NCI-H446 treated with DMSO at 0.1 percent for 48 hours (cell line): ENCODE measurements around the gene ADAMTS17.
"Not testable (repeated sequence)": the region's sequence is repeated elsewhere in the genome, so short reads cannot be mapped to it uniquely, and the experiment has no call there.

Source experiments
- DNase-seq: peaks from one replicate; lab custom pipeline; 2025; lab: John Stamatoyannopoulos, UW

The ADAMTS17 gene

GRCh38 chr15:99980752-99981151 is 361.0 kb downstream of the ADAMTS17 start:
- no peak for DNase-seq

- not testable (repeated sequence) for DNase-seq
Measured at GRCh38 chr15:99979886-99980285, 361.9 kb downstream of the ADAMTS17 start.

- no peak for DNase-seq
Measured at GRCh38 chr15:99979371-99979770, 362.4 kb downstream of the ADAMTS17 start.

- no peak for DNase-seq
Measured at GRCh38 chr15:99978426-99978825, 363.3 kb downstream of the ADAMTS17 start.

GRCh38 chr15:99977929-99978328 is 363.8 kb downstream of the ADAMTS17 start:
- no peak for DNase-seq

- DNase-seq = no peak
Measured at GRCh38 chr15:99976811-99977271, 364.9 kb downstream of the ADAMTS17 start.

GRCh38 chr15:99976000-99976399 is 365.8 kb downstream of the ADAMTS17 start:
- no peak for DNase-seq

- DNase-seq = no peak
Measured at GRCh38 chr15:99974246-99974645, 367.5 kb downstream of the ADAMTS17 start.

GRCh38 chr15:99973351-99973750 is 368.4 kb downstream of the ADAMTS17 start:
- DNase-seq = no peak

GRCh38 chr15:99970891-99971430 is 370.8 kb downstream of the ADAMTS17 start:
- no peak for DNase-seq

- DNase-seq = no peak
Measured at GRCh38 chr15:99969261-99969920, 372.4 kb downstream of the ADAMTS17 start.

- peak; percentile 5 for DNase-seq
Measured at GRCh38 chr15:99967841-99968371, 373.9 kb downstream of the ADAMTS17 start.

- DNase-seq = no peak
Measured at GRCh38 chr15:99966815-99967214, 375.0 kb downstream of the ADAMTS17 start.

- no peak for DNase-seq
Measured at GRCh38 chr15:99965376-99965775, 376.4 kb downstream of the ADAMTS17 start.

- no peak for DNase-seq
Measured at GRCh38 chr15:99963976-99964375, 377.8 kb downstream of the ADAMTS17 start.

GRCh38 chr15:99963096-99963825 is 378.5 kb downstream of the ADAMTS17 start:
- no peak for DNase-seq

GRCh38 chr15:99962006-99962561 is 379.7 kb downstream of the ADAMTS17 start:
- no peak for DNase-seq

- DNase-seq = no peak
Measured at GRCh38 chr15:99961011-99961441, 380.7 kb downstream of the ADAMTS17 start.

- no peak for DNase-seq
Measured at GRCh38 chr15:99959326-99959725, 382.4 kb downstream of the ADAMTS17 start.

- no peak for DNase-seq
Measured at GRCh38 chr15:99958426-99959097, 383.2 kb downstream of the ADAMTS17 start.

GRCh38 chr15:99957642-99958013 is 384.1 kb downstream of the ADAMTS17 start:
- DNase-seq = no peak
